GM18499 (cell line): ENCODE measurements around the gene ZFP28.
A peak's percentile ranks its signal among the peaks of the same experiment; 100 is the strongest.

Experiments used
- ATAC-seq: cut with Tn5 transposase; IDR thresholded peaks from one replicate; pipeline ENCODE4 v1.9.1; 2021; ENCODE audit warnings: moderate number of reproducible peaks; ENCODE audit not compliant: insufficient read depth, unreplicated experiment

The ZFP28 gene

GRCh38 chr19:56538761-56539263 lies at the start of gene ZFP28:
Gene ZFP28, plus strand, starts transcription at chr19:56538948. Its CDS starts 71 bp downstream, at chr19:56539019.
- no peak for ATAC-seq

- no peak for ATAC-seq
Measured at GRCh38 chr19:56491399-56491798, 47.3 kb upstream of the ZFP28 start.

GRCh38 chr19:56504581-56504980 lies 34.2 kb upstream of the ZFP28 start:
- no peak for ATAC-seq

GRCh38 chr19:56507446-56508289 lies 31.1 kb upstream of the ZFP28 start, which contains the start of gene ZNF471:
Gene ZNF471, plus strand, starts transcription at chr19:56507855. Its CDS starts 3,717 bp downstream, at chr19:56511572.
- ATAC-seq, result no peak

- ATAC-seq, result no peak
Measured at GRCh38 chr19:56508290-56508778, 30.4 kb upstream of the ZFP28 start.

GRCh38 chr19:56525214-56525860 lies 13.4 kb upstream of the ZFP28 start:
- no peak for ATAC-seq

GRCh38 chr19:56537442-56537841 lies 1.3 kb upstream of the ZFP28 start:
- no peak for ATAC-seq

GRCh38 chr19:56538254-56538760 lies 441 bp upstream of the ZFP28 start:
- no peak for ATAC-seq

GRCh38 chr19:56543776-56544175 lies 5.0 kb downstream of the ZFP28 start:
- no peak for ATAC-seq

GRCh38 chr19:56547535-56547934 lies 8.8 kb downstream of the ZFP28 start:
- no peak for ATAC-seq

GRCh38 chr19:56554272-56554869 lies 15.6 kb downstream of the ZFP28 start:
- no peak for ATAC-seq

- no peak for ATAC-seq
Measured at GRCh38 chr19:56562766-56563165, 24.0 kb downstream of the ZFP28 start.

- ATAC-seq, result no peak
Measured at GRCh38 chr19:56566904-56567273, 28.1 kb downstream of the ZFP28 start.

- peak; percentile 87 for ATAC-seq
Measured at GRCh38 chr19:56567274-56568120, 28.7 kb downstream of the ZFP28 start, which contains the start of gene ZNF470. Gene ZNF470, plus strand, starts transcription at chr19:56567468. Its CDS starts 2,844 bp downstream, at chr19:56570312.

GRCh38 chr19:56572589-56572988 lies 33.8 kb downstream of the ZFP28 start:
- no peak for ATAC-seq

GRCh38 chr19:56573914-56574313 lies 35.2 kb downstream of the ZFP28 start:
- ATAC-seq, result no peak

- ATAC-seq, result no peak
Measured at GRCh38 chr19:56577719-56578602, 39.2 kb downstream of the ZFP28 start.

GRCh38 chr19:56594446-56594782 lies 55.7 kb downstream of the ZFP28 start:
- ATAC-seq, result no peak
